ENCODE results near the gene ZFR2.
"Not testable (repeated sequence)": the region's sequence is repeated elsewhere in the genome, so short reads cannot be mapped to it uniquely, and the experiment has no call there.

The ZFR2 gene

GRCh38 chr19:3836887-3837286, 32.0 kb downstream of the ZFR2 start:
- DNase-seq (ENCODE audit: low read depth) = no peak

- no peak for DNase-seq (ENCODE audit: low read depth)
These were observed 33.8 kb downstream of the ZFR2 start for GRCh38 chr19:3835055-3835435.

- DNase-seq (ENCODE audit: low read depth) = no peak
These were observed 34.3 kb downstream of the ZFR2 start for GRCh38 chr19:3834349-3835054.

GRCh38 chr19:3833578-3834348, 35.1 kb downstream of the ZFR2 start:
- DNase-seq (ENCODE audit: low read depth) = no peak

- DNase-seq (ENCODE audit: low read depth) = no peak
These were observed 36.8 kb downstream of the ZFR2 start for GRCh38 chr19:3832001-3832400.

GRCh38 chr19:3831601-3832000, 37.2 kb downstream of the ZFR2 start:
- DNase-seq (ENCODE audit: low read depth) = no peak

- no peak for DNase-seq (ENCODE audit: low read depth)
These were observed 37.9 kb downstream of the ZFR2 start for GRCh38 chr19:3830621-3831589.

DNA sequence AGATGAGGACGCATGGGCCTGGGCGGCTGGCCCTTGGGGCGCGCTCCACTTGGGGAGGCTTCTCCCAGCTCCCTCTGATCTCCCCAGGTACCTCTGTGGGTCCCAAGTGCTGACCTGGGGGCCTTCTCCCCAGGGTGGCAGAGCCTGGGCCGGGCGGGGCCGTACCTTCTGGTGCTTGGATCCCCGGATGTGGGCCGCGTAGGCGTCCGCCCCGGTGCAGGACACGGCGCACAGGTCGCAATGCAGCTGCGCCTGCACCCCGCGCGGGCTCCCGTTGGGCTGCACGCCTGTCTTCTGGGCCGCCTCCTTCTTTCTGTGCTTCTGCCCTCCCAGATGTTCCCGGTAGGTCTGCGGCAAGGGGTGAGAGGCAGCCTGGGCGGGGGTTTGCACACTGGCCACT, 41.5 kb downstream of the ZFR2 start:
- DNase-seq (ENCODE audit: low read depth) = no peak

DNA sequence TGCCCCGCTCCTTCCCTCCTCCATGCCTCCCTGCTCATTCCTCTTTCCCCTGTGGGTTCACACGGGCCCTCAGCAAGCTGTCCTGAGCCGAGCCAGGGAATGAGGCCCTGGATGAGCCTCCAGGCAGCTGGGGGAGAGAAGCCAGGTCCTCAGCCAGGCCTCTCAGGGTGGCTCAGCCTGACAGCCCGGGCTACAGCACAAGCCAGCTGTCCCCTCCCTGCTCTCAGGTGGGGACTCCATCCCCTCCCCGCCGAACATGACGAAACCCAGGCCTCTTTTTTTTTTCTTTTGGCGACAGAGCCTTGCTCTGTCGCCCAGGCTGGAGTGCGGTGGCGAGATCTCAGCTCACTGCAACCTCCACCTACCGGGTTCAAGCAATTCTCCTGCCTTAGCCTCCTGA, 42.7 kb downstream of the ZFR2 start:
- no peak for DNase-seq (ENCODE audit: low read depth)

DNA sequence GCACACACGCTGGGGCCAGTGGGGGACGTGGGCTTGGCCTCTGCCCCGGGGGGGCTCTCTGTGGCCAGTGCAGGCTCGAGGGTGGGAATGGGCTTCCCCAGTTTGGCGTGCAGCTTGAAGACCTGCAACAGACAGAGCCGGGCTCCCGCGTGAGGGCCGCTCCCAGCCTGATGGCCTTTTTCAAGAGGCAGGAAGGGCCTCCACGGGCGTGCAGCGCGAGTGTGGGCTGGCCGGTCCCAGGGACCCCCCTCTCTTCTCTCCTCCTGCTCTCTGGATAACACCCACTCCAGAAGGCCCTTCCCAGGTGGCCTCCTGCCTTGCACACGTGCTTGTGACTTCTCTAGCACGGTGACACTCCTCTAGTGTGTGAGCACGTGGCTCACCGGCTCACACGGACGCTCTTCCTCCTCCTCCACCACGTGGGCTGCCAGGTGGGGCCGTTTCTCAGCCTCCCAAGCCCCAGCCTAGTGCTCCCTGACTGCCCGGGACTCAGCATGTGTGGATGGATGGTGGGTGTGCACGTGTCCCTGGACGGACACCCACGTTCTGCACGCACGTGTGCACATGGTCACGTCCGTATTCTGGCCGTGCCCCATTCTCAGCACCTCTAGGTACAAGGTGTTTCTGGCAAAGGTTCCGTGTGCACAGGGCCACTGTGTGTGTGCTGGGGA, 43.4 kb downstream of the ZFR2 start:
- no peak for DNase-seq (ENCODE audit: low read depth)

- DNase-seq (ENCODE audit: low read depth) = no peak
These were observed 45.5 kb downstream of the ZFR2 start for GRCh38 chr19:3823350-3823713.

- no peak for DNase-seq (ENCODE audit: low read depth)
These were observed 46.0 kb downstream of the ZFR2 start for GRCh38 chr19:3822683-3823349.

- DNase-seq (ENCODE audit: low read depth) = peak; percentile 89
These were observed 46.9 kb downstream of the ZFR2 start for GRCh38 chr19:3821857-3822364.

GRCh38 chr19:3821156-3821555, 47.7 kb downstream of the ZFR2 start:
- DNase-seq (ENCODE audit: low read depth) = no peak

DNA sequence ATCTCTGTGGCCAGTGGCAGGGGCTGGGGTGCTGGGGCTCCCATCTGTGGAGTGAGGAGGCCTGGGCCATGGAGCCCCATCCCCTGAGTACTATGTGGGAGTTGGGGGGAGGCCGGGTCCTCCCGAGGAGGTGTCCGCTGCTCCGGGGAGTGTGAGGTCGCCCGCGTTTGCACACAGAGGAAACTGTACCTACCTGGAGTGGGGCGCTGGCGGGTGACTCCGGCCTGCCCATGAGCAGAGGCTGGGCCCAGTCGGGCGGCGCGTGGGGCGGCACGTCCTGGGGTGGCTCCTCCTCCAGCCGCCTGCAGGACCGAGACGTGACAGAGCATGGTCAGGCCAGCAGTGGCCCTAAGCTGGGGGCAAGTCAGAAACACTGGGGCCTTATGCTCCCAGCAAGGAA, 48.8 kb downstream of the ZFR2 start:
- DNase-seq (ENCODE audit: low read depth) = no peak

DNA sequence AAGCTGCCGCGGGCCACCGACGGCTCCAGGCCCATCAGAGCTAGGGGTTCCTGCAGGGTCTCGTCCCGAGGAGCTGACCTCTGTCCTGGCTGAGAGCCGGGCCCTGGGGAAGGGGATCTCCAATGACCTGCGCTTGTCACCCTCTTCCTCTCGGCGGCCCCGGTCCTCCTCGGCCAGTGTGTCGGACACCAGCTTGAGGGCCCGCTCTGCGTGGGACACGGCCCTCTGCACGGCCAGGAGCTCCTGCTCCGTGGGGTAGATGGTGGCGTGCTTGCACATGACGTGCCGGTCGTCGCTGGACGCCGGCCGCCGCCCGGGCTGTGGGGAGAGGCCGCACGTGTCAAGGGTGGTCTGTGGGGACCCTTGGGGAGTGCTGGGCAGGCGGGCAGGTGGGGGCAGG, 49.9 kb downstream of the ZFR2 start:
- no peak for DNase-seq (ENCODE audit: low read depth)

GRCh38 chr19:3818466-3818865, 50.4 kb downstream of the ZFR2 start:
- no peak for DNase-seq (ENCODE audit: low read depth)

DNA sequence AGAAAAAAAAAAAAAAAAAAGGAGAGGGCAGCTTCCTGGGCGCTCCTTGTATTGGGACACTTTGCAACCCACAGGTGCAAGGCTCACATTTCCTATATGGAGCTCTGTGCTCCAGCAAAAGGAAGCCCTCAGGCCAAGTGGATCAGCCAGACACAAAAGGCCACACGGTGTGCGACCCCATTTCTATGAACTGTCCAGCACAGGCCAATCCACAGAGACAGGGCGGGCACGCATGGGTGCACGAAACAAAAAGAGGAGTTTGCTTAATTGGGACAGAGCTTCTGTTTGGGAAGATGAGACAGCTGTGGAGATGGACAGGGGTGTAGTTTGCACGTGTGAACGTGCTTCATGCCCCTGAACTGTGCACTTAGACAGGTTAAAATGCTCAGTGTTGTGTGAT, 51.1 kb downstream of the ZFR2 start:
- DNase-seq (ENCODE audit: low read depth) = no peak

DNA sequence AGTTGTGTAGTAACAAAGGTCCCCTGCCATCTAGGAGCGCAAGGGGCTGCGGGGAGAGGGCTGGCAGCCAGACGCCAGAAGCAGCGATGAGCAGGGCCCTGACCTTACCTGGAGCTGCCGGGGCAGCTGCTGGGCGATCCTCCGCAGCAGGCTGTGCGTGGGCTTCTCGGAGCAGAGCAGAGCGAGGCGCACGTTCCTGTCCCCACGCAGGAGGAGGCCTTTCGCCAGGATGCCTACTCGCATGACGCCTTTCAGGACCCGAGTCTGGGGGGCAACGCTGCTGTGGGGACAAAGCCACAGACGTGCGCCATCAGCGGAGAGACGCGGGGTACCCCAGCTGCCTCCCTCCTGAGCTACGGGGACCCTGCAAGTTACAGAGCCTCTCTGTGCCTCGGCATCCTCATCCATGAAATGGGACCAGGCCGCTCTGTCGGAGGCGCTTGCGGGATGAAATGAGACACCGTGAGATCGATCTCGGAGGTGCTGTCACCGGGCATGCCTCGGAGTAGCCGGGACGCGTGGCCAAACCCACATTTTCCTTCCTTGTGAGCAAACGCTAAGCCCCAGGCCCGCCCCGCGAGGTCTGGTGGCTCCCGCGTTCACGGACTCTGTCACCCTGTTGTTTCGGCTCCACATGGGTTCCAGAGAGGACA, 52.1 kb downstream of the ZFR2 start:
- no peak for DNase-seq (ENCODE audit: low read depth)

GRCh38 chr19:3816148-3816547, 52.7 kb downstream of the ZFR2 start:
- not testable (repeated sequence) for DNase-seq (ENCODE audit: low read depth)

GRCh38 chr19:3814648-3815047, 54.2 kb downstream of the ZFR2 start:
- no peak for DNase-seq (ENCODE audit: low read depth)

Data from activated T-cell treated with anti-CD3 and anti-CD28 coated beads for 48 hours (primary cell).